Smooth muscle cell (in vitro differentiated cells): ENCODE data around the gene CPNE9. TPM values are rescaled to one million over a fixed set of nuclear protein-coding genes. Genes with fewer than 3 reads are reported as not detected.

Experiments
- DNase-seq: peaks from one replicate; lab custom pipeline; 2025; ENCODE audit not compliant: unreplicated experiment; lab: John Stamatoyannopoulos, UW
- H2AFZ ChIP-seq: fragments of 200-600 bp; sonication (generic); 2 replicates; pipeline ENCODE4 v1.6.0; 2016; ENCODE audit warnings: antibody characterized with exemption, low read depth, mild to moderate bottlenecking
- H3F3A ChIP-seq: fragments of 200-600 bp; sonication (generic); 2 replicates; pipeline ENCODE4 v1.6.0; 2017; ENCODE audit warnings: antibody characterized with exemption, low read depth
- H3K27ac ChIP-seq: fragments of 200-600 bp; sonication (generic); 2 replicates; pipeline ENCODE4 v1.5.1; 2016; ENCODE audit warnings: low read depth, mild to moderate bottlenecking
- H3K27me3 ChIP-seq: fragments of 200-600 bp; sonication (generic); 2 replicates; pipeline ENCODE4 v1.6.1; 2016; ENCODE audit warnings: low read depth, mild to moderate bottlenecking
- H3K36me3 ChIP-seq: fragments of 200-600 bp; sonication (generic); 2 replicates; pipeline ENCODE4 v1.5.1; 2016; ENCODE audit warnings: low read depth
- H3K4me1 ChIP-seq: fragments of 200-600 bp; sonication (generic); 2 replicates; pipeline ENCODE4 v1.5.1; 2016; ENCODE audit warnings: low read depth
- H3K4me2 ChIP-seq: fragments of 200-600 bp; sonication (generic); 2 replicates; pipeline ENCODE4 v1.6.0; 2016; ENCODE audit warnings: mild to moderate bottlenecking
- H3K4me3 ChIP-seq: fragments of 200-600 bp; sonication (generic); 2 replicates; pipeline ENCODE4 v1.5.1; 2016; ENCODE audit warnings: mild to moderate bottlenecking
- H3K79me2 ChIP-seq: fragments of 200-600 bp; sonication (generic); 2 replicates; pipeline ENCODE4 v1.6.0; 2016; ENCODE audit warnings: low read depth, mild to moderate bottlenecking
- H3K9ac ChIP-seq: fragments of 200-600 bp; sonication (generic); 2 replicates; pipeline ENCODE4 v1.6.0; 2016; ENCODE audit warnings: low read depth
- H3K9me3 ChIP-seq: fragments of 200-600 bp; sonication (generic); replicated peaks from 2 replicates; pipeline ENCODE4 v1.5.1; 2016; ENCODE audit warnings: low read depth
- H4K20me1 ChIP-seq: fragments of 200-600 bp; sonication (generic); 2 replicates; pipeline ENCODE4 v1.6.0; 2016; ENCODE audit warnings: low read depth
- WGBS: methylation state at CpG from one replicate; pipeline ENCODE4 v1.1.7; 2016; ENCODE audit warnings: low lambda C conversion rate; 5-methylcytosine and 5-hydroxymethylcytosine counted together
- polyA plus RNA-seq: library from polyadenylated mRNA; unstranded; fragments of >200 nt; fragmentation: Nextera tagmentation; extraction: Ambion mirVana; gene quantifications from 2 replicates; pipeline ENCODE4 v1.2.1, GENCODE V29; 2016
- total RNA-seq: library from RNA; depleted of rRNA; stranded (reverse); fragments of >200 nt; gene quantifications from 2 replicates; pipeline ENCODE4 v1.2.3, GENCODE V29; 2014
- TF ChIP-seq, protein P1 (sequence below): fragments of 200-600 bp; sonication (generic); IDR thresholded peaks from 2 replicates; pipeline ENCODE4 v1.5.1; 2017; ENCODE audit warnings: borderline replicate concordance, mild to moderate bottlenecking, antibody characterized with exemption; ENCODE audit not compliant: insufficient read depth, poor library complexity, severe bottlenecking

CPNE9 gene
- total and polyA plus RNA-seq, 2 experiments from 2014 or later: not detected

DNA sequence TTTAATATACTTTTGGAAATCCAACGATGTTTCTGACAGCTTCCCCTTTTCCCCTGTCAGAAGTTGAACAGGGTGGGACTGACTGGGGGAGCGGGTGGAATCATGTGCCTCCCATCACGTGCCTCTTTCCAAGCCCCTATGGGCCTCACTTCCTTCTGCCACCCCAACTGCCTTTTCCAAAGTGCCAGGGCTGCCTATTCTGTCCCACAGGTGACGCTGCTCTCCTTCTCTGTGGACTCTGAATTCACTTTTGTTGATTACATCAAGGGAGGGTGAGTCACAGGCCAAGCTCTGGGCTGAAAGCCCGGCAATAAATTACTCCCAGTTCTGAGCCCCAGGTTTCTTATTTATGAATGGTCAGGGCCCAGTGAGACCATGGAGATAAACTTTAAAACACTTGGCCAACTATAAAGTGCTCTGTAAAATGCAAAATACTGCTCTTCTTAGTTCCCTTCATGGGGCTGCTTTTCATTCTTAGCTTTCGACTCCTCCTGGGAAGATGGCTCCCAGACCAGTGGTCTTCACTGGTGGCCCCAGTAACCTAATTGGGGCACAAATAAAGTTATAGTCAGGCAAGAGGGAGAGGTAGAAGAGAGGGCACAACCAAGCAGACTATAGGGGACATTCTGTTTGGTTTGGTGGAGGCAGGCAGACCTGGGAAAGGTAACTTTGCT is 12.3 kb downstream of the CPNE9 start:
- H3K9ac ChIP-seq: no peak overlapping the region
- no peaks in the 10 kb centered on the region for H3K36me3 ChIP-seq
- TF ChIP-seq, protein P1, sequence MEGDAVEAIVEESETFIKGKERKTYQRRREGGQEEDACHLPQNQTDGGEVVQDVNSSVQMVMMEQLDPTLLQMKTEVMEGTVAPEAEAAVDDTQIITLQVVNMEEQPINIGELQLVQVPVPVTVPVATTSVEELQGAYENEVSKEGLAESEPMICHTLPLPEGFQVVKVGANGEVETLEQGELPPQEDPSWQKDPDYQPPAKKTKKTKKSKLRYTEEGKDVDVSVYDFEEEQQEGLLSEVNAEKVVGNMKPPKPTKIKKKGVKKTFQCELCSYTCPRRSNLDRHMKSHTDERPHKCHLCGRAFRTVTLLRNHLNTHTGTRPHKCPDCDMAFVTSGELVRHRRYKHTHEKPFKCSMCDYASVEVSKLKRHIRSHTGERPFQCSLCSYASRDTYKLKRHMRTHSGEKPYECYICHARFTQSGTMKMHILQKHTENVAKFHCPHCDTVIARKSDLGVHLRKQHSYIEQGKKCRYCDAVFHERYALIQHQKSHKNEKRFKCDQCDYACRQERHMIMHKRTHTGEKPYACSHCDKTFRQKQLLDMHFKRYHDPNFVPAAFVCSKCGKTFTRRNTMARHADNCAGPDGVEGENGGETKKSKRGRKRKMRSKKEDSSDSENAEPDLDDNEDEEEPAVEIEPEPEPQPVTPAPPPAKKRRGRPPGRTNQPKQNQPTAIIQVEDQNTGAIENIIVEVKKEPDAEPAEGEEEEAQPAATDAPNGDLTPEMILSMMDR: peak; percentile 60
- H4K20me1 ChIP-seq: no peaks in the 10 kb centered on the region
- no peaks in the 10 kb centered on the region for H3K9me3 ChIP-seq
- H3K4me1 ChIP-seq: peaks cover 3% of the 10 kb centered on the region
- no peak for DNase-seq
- H3K4me3 ChIP-seq: no peak overlapping the region
- no peaks in the 10 kb centered on the region for H3K79me2 ChIP-seq
- no peak overlapping the region for H3K27ac ChIP-seq
- no peak overlapping the region for H2AFZ ChIP-seq
- no peak overlapping the region for H3K4me2 ChIP-seq
- H3K27me3 ChIP-seq: peaks cover under 1% of the 10 kb centered on the region
- no peaks in the 10 kb centered on the region for H3F3A ChIP-seq
- 56% methylated on average over 6 of the region's 6 CpGs for WGBS

DNA sequence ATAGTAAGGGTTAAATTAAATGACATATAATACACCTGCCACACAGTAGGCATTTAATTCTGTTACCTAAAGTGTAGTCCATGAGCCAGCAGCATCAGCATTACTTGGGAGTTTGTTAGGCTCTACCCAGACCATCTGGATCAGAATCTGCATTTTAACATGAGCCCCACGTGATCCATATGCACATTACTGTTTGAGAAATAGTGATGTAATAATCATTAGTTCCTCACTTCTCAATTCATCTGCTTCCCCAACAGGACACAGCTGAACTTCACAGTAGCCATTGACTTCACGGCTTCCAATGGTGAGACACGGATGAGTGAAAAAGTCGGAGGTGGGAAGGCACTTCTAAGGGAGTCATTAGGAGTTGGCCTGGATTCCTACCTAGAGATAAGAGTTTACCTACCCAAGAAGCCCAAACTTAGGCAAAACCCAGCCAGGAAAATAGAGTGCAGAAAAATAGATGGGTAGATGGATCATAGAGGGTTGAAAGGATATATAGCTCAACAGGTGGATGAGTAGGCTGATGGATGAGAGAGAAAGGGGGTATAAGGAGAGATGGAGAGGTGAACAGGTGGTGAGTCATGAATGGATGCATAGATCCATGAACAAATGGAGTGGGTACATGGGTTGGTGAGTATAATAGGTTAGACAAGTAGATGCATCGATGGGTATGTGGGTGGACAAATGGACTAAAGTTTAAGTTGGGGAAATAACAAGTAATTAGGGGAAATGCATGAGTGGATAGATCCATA is 13.3 kb downstream of the CPNE9 start:
- Histone ChIP-seq H3K9ac (no peak overlapping the region), H3K27ac (no peak overlapping the region), H3K4me3 (no peak overlapping the region), H3K4me1 (peaks cover 3% of the 10 kb centered on the region), H4K20me1 (no peaks in the 10 kb centered on the region), H3K79me2 (no peaks in the 10 kb centered on the region), H2AFZ (no peak overlapping the region), H3K27me3 (peaks cover 4% of the 10 kb centered on the region), H3K36me3 (no peaks in the 10 kb centered on the region), H3F3A (no peaks in the 10 kb centered on the region), H3K9me3 (no peaks in the 10 kb centered on the region), H3K4me2 (no peak overlapping the region)
- TF ChIP-seq, protein P1: no peak
- DNase-seq: no peak
- 84% methylated on average over 5 of the region's 5 CpGs for WGBS

DNA sequence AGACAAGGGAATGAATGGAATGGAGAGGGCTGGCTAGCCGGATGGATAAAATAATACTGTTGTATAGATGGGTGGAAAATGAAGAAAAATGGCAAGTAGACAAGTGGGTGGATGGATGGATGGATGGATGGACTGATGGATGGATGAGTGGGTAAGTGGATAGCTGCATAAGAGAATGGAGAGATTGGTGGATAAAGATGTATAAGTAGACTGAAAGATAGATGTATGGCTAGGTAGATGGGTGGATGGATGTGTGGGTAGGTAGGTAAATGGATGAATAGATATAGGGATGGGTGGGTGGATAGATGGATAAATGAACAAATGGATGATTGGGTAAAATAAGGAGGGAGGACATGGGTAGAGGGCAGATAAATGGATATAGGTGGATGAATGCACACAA is 13.9 kb downstream of the CPNE9 start:
- H3K4me1 ChIP-seq: peaks cover 3% of the 10 kb centered on the region

More for the DNA sequence above, 13.9 kb downstream of the CPNE9 start:
- H2AFZ ChIP-seq: no peak overlapping the region
- no peaks in the 10 kb centered on the region for H3K79me2 ChIP-seq
- H3K9me3 ChIP-seq: no peaks in the 10 kb centered on the region
- H3K27ac ChIP-seq: no peak overlapping the region
- no peak overlapping the region for H3K4me2 ChIP-seq
- H3K36me3 ChIP-seq: no peaks in the 10 kb centered on the region
- no peak overlapping the region for H3K4me3 ChIP-seq
- no peak for DNase-seq
- TF ChIP-seq, protein P1: no peak
- no peaks in the 10 kb centered on the region for H4K20me1 ChIP-seq
- H3K9ac ChIP-seq: no peak overlapping the region
- peaks cover 4% of the 10 kb centered on the region for H3K27me3 ChIP-seq
- WGBS: 85% methylated on average over 1 of the region's 1 CpG
- H3F3A ChIP-seq: no peaks in the 10 kb centered on the region
